ENCODE results near the gene CCDC146.

- no peak for TF ChIP-seq CTCF (IDR thresholded peaks at IDR 0.05; ENCODE audit: insufficient read depth, low read length, poor library complexity, severe bottlenecking)
- no peak for TF ChIP-seq EZH2phosphoT487 (conservative IDR thresholded peaks at IDR 0.05; ENCODE audit: low read length)
Observed at GRCh38 chr7:77328669-77329068, 206.3 kb downstream of the CCDC146 start.
